Measurements from ENCODE around the gene MARK3. TPM values are rescaled to one million over a fixed set of nuclear protein-coding genes. Genes with fewer than 3 reads are reported as not detected.

MARK3 gene
- total and polyA plus RNA-seq, 10 of the 15 experiments (the other 5 are each of a cell fraction or from before 2014, with no cell fraction given): 10.7 to 75.1 (median 41.4) TPM

DNA sequence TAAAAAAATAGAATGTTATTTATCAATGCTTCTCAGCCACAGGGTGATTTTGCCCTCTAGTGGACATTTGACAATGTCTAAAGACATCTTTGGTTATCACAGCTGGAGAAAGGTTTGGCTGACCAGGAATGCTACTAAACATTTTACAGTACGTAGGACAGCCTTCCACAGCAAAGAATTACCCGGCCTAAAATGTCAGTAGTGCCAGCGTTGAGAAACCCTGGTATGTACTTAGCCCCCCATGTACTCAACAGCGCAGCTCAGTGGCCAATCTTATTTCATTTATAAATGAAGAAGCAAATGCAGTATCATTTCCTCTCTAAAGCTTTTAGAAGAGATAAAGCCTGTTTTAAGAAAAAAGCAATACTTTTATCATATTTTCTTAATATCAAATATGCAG, 5.8 kb downstream of the MARK3 start:
- no peak overlapping the region for H3K27ac ChIP-seq (ENCODE audit: control insufficient read depth, insufficient read depth)
- ChIA-PET SMC1A (ENCODE audit: uncharacterized antibody, unreplicated experiment) (interaction anchor here (0.8 to 4.3 kb wide), 14 partner anchors 10 to 696 kb away, joined by 3 to 22 read pairs (median 4); no protein-coding TSS in a partner anchor), RAD21 (ENCODE audit: unreplicated experiment) (interaction anchor here (0.7 to 2.5 kb wide), 10 partner anchors 24 to 285 kb away, joined by 3 to 12 read pairs (median 4); partner anchors contain the start of gene EIF5), CTCF (interaction anchor here (0.5 to 6.0 kb wide), 31 partner anchors 11 to 866 kb away, joined by 3 to 99 read pairs (median 5); partner anchors contain the start of gene EIF5), POLR2A (interaction anchor here (0.6 to 1.4 kb wide), 4 partner anchors 37 to 112 kb away, joined by 3 to 7 read pairs (median 4); partner anchors contain the start of gene EIF5)
- 0% methylated on average over 4 of the region's 4 CpGs for WGBS (ENCODE audit: insufficient coverage, insufficient replicate concordance, low lambda C conversion rate, missing lambda C conversion rate)
- peak; percentile 23; the same call in 1 of the 2 replicates for TF ChIP-seq SMC3 (IDR thresholded peaks at IDR 0.05; ENCODE audit: borderline replicate concordance, low read length)
- peak; percentile 29; the same call in 1 of the 2 replicates for TF ChIP-seq RAD21 (IDR thresholded peaks at IDR 0.05; ENCODE audit: insufficient read depth, low read depth, low read length)
- no peak for TF ChIP-seq CREB1 (IDR thresholded peaks at IDR 0.05; ENCODE audit: low read depth)
- TF ChIP-seq, protein P1, sequence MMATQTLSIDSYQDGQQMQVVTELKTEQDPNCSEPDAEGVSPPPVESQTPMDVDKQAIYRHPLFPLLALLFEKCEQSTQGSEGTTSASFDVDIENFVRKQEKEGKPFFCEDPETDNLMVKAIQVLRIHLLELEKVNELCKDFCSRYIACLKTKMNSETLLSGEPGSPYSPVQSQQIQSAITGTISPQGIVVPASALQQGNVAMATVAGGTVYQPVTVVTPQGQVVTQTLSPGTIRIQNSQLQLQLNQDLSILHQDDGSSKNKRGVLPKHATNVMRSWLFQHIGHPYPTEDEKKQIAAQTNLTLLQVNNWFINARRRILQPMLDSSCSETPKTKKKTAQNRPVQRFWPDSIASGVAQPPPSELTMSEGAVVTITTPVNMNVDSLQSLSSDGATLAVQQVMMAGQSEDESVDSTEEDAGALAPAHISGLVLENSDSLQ (IDR thresholded peaks at IDR 0.05): no peak
- no peak for TF ChIP-seq BRCA1 (IDR thresholded peaks at IDR 0.05; ENCODE audit: low read depth, low read length)
- peak; percentile 21; the same call in 1 of the 2 replicates for TF ChIP-seq SPI1 (IDR thresholded peaks at IDR 0.05; ENCODE audit: borderline replicate concordance, insufficient read depth, low read depth, low read length)
- TF ChIP-seq, protein P2, sequence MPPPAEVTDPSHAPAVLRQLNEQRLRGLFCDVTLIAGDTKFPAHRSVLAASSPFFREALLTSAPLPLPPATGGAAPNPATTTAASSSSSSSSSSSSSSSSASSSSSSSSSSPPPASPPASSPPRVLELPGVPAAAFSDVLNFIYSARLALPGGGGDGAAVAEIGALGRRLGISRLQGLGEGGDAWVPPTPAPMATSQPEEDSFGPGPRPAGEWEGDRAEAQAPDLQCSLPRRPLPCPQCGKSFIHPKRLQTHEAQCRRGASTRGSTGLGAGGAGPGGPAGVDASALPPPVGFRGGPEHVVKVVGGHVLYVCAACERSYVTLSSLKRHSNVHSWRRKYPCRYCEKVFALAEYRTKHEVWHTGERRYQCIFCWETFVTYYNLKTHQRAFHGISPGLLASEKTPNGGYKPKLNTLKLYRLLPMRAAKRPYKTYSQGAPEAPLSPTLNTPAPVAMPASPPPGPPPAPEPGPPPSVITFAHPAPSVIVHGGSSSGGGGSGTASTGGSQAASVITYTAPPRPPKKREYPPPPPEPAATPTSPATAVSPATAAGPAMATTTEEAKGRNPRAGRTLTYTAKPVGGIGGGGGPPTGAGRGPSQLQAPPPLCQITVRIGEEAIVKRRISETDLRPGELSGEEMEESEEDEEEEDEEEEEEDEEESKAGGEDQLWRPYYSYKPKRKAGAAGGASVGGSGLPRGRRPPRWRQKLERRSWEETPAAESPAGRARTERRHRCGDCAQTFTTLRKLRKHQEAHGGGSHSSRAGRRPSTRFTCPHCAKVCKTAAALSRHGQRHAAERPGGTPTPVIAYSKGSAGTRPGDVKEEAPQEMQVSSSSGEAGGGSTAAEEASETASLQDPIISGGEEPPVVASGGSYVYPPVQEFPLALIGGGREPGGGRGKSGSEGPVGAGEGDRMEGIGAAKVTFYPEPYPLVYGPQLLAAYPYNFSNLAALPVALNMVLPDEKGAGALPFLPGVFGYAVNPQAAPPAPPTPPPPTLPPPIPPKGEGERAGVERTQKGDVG (CRISPR knock-in tag; IDR thresholded peaks at IDR 0.05): no peak
- no peak for TF ChIP-seq CHD4 (IDR thresholded peaks at IDR 0.05)
- TF ChIP-seq SMARCA5 (IDR thresholded peaks at IDR 0.05): peak; percentile 76; the same call in 1 of the 2 replicates
- TF ChIP-seq, protein P3, sequence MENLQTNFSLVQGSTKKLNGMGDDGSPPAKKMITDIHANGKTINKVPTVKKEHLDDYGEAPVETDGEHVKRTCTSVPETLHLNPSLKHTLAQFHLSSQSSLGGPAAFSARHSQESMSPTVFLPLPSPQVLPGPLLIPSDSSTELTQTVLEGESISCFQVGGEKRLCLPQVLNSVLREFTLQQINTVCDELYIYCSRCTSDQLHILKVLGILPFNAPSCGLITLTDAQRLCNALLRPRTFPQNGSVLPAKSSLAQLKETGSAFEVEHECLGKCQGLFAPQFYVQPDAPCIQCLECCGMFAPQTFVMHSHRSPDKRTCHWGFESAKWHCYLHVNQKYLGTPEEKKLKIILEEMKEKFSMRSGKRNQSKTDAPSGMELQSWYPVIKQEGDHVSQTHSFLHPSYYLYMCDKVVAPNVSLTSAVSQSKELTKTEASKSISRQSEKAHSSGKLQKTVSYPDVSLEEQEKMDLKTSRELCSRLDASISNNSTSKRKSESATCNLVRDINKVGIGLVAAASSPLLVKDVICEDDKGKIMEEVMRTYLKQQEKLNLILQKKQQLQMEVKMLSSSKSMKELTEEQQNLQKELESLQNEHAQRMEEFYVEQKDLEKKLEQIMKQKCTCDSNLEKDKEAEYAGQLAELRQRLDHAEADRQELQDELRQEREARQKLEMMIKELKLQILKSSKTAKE (IDR thresholded peaks at IDR 0.05; ENCODE audit: low read depth, poor library complexity, severe bottlenecking): peak; percentile 28
- TF ChIP-seq, protein P4, sequence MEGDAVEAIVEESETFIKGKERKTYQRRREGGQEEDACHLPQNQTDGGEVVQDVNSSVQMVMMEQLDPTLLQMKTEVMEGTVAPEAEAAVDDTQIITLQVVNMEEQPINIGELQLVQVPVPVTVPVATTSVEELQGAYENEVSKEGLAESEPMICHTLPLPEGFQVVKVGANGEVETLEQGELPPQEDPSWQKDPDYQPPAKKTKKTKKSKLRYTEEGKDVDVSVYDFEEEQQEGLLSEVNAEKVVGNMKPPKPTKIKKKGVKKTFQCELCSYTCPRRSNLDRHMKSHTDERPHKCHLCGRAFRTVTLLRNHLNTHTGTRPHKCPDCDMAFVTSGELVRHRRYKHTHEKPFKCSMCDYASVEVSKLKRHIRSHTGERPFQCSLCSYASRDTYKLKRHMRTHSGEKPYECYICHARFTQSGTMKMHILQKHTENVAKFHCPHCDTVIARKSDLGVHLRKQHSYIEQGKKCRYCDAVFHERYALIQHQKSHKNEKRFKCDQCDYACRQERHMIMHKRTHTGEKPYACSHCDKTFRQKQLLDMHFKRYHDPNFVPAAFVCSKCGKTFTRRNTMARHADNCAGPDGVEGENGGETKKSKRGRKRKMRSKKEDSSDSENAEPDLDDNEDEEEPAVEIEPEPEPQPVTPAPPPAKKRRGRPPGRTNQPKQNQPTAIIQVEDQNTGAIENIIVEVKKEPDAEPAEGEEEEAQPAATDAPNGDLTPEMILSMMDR (IDR thresholded peaks at IDR 0.05 in 2 of 3, conservative IDR thresholded peaks at IDR 0.05 in 1 of 3; ENCODE audit: control insufficient read depth in 2 of 3, extremely low read depth in 1 of 3, insufficient read depth in 1 of 3, low read depth in 3 of 3, low read length in 3 of 3): peak; percentile 58 to 78 (median 67)
- no peaks in the 10 kb centered on the region for H3K9me3 ChIP-seq (replicated peaks; ENCODE audit: control insufficient read depth, insufficient read depth, low read length)
- ATAC-seq (peak; percentile 68), FAIRE-seq (no peak), DNase-seq (ENCODE audit: low read depth, low spot score) (no peak)
- in situ Hi-C loops (cut with MboI): no loop called here
- no peak overlapping the region for H3K4me3 ChIP-seq
- no peak overlapping the region for H2AFZ ChIP-seq (ENCODE audit: control insufficient read depth, low read depth, low read length)
- H3K27me3 ChIP-seq (replicated peaks in 1 of 2; ENCODE audit: control insufficient read depth in 2 of 2, insufficient read depth in 2 of 2, low read length in 1 of 2): no peaks in the 10 kb centered on the region
- H3K36me3 ChIP-seq (ENCODE audit: control insufficient read depth in 2 of 2, insufficient read depth in 2 of 2, low read length in 1 of 2): no peaks in the 10 kb centered on the region
- no TSS peak for BruUV-seq (replicated peaks)
- no peak overlapping the region; the same call in 1 of the 2 replicates for H3K4me2 ChIP-seq (ENCODE audit: control insufficient read depth, insufficient read depth)
- intact Hi-C loops (cut with micrococcal nuclease; ENCODE audit: unreplicated experiment): no loop called here
- peaks cover 6% of the 10 kb centered on the region for H4K20me1 ChIP-seq (ENCODE audit: control insufficient read depth, insufficient read depth)
- H3K4me1 ChIP-seq (ENCODE audit: control insufficient read depth, insufficient read depth, low read length): peaks cover 22% of the 10 kb centered on the region
- H3K9ac ChIP-seq (ENCODE audit: control insufficient read depth, insufficient read depth, low read length): no peak overlapping the region
- H3K79me2 ChIP-seq (ENCODE audit: control insufficient read depth, insufficient read depth, low read length): peaks cover 89% of the 10 kb centered on the region

All from GM12878 (cell line).